ENCODE data around the gene UBASH3A.

Gene UBASH3A

DNA sequence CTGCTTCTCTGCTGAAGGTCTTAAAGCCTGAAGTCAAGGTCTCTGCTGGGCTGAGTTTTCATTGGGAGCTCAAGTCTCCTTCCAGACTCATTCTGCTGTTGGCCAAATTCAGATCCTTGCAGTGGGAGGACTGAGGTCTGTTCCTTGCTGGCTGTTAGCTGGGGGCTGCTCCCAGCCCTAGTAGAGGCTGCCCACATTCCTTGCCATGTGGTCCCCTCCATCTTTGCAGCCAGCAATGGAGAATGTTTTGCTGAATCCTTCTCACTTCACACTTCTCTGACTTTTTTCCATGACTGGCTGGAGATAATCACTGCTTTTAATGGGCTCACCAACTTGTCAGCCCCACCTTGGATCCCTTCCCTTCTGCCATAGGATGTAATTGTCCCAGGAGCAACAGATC is 33.2 kb downstream of the UBASH3A start:
- H3K36me3 ChIP-seq (ENCODE audit: insufficient read depth, low read depth, low read length), result no peaks in the 10 kb centered on the region

DNA sequence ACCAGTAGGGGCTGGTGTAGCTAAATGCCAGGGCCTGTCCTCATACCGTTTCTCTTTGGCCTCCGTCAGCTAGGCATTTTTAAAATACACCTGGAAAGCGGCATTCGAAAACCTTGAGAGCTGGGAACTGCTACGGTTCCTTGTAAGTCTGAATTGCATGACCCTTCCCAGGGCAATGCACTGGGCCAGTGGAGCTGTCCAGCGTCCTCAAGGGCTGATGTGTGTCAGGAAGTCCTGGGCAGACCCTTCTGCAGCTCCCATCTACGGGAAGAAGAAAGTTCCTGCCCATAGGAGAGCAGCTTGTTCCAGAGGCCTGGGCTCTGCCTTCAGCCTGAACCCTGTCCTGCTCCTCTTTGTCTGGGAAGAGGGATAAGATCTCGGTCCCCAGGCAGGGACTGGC is 34.1 kb downstream of the UBASH3A start:
- peaks cover 7% of the 10 kb centered on the region for H3K9me3 ChIP-seq (ENCODE audit: insufficient read depth, low read depth, low read length)
- no peak overlapping the region for H3K9ac ChIP-seq (ENCODE audit: low read depth, low read length)

More for the DNA sequence above, 33.2 kb downstream of the UBASH3A start:
- Histone ChIP-seq H3K4me1 (ENCODE audit: insufficient read depth, low read length) (no peaks in the 10 kb centered on the region), H3K9me3 (ENCODE audit: insufficient read depth, low read depth, low read length) (peaks cover 14% of the 10 kb centered on the region), H3K27me3 (ENCODE audit: insufficient read depth, low read length) (no peaks in the 10 kb centered on the region), H3K27ac (ENCODE audit: low read length) (no peak overlapping the region), H3K9ac (ENCODE audit: low read depth, low read length) (no peak overlapping the region), H3K4me3 (ENCODE audit: low read length) (no peak overlapping the region)

GRCh38 chr21:42438316-42439205 is 34.9 kb downstream of the UBASH3A start:
- Histone ChIP-seq H3K4me3 (ENCODE audit: low read length) (no peak overlapping the region), H3K9me3 (ENCODE audit: insufficient read depth, low read depth, low read length) (no peaks in the 10 kb centered on the region), H3K36me3 (ENCODE audit: insufficient read depth, low read depth, low read length) (no peaks in the 10 kb centered on the region), H3K4me1 (ENCODE audit: insufficient read depth, low read length) (no peaks in the 10 kb centered on the region), H3K9ac (ENCODE audit: low read depth, low read length) (no peak overlapping the region), H3K27ac (ENCODE audit: low read length) (no peak overlapping the region), H3K27me3 (ENCODE audit: insufficient read depth, low read length) (no peaks in the 10 kb centered on the region)

More for the DNA sequence above, 34.1 kb downstream of the UBASH3A start:
- Histone ChIP-seq H3K27me3 (ENCODE audit: insufficient read depth, low read length) (no peaks in the 10 kb centered on the region), H3K4me3 (ENCODE audit: low read length) (no peak overlapping the region), H3K36me3 (ENCODE audit: insufficient read depth, low read depth, low read length) (no peaks in the 10 kb centered on the region), H3K27ac (ENCODE audit: low read length) (no peak overlapping the region), H3K4me1 (ENCODE audit: insufficient read depth, low read length) (no peaks in the 10 kb centered on the region)

DNA sequence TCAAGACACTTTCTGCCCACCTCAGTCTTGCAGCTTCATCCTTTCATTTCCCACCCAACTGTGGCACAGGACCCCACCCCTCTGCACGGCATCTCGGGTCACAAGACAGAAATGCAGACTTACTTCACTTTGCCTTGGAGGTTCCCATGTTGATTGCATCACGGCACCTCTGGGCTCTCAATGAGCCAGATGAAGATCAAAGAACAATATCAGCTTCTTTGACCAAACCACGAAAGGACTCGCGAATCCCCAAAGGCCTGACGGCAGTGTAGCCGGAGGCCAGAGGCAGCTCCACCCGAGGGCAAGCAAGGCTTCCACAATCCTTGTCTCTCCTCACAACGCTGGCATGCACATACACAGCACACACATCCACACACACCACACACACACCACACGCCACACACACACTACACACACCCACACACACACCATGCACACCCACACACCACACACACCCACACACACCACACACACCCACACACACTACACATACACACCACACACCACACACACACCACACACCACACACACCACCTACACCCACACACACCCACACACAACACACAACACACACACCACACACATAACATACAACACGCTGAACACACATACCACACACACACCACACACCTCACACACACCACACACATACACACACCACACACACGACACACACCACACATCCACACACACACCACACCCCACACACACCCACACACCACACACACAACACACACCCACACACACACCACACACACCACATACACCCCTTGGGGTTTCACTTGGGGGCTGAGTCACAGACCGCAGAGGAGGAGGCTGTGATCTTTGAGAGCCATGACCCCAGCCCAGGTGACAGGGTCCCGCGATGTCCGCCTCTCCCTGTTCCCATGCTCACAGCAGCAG is 35.8 kb downstream of the UBASH3A start:
- Histone ChIP-seq H3K9me3 (ENCODE audit: insufficient read depth, low read depth, low read length) (no peaks in the 10 kb centered on the region), H3K27ac (ENCODE audit: low read length) (no peak overlapping the region), H3K9ac (ENCODE audit: low read depth, low read length) (no peak overlapping the region), H3K4me3 (ENCODE audit: low read length) (no peak overlapping the region), H3K36me3 (ENCODE audit: insufficient read depth, low read depth, low read length) (no peaks in the 10 kb centered on the region), H3K27me3 (ENCODE audit: insufficient read depth, low read length) (no peaks in the 10 kb centered on the region), H3K4me1 (ENCODE audit: insufficient read depth, low read length) (no peaks in the 10 kb centered on the region)

DNA sequence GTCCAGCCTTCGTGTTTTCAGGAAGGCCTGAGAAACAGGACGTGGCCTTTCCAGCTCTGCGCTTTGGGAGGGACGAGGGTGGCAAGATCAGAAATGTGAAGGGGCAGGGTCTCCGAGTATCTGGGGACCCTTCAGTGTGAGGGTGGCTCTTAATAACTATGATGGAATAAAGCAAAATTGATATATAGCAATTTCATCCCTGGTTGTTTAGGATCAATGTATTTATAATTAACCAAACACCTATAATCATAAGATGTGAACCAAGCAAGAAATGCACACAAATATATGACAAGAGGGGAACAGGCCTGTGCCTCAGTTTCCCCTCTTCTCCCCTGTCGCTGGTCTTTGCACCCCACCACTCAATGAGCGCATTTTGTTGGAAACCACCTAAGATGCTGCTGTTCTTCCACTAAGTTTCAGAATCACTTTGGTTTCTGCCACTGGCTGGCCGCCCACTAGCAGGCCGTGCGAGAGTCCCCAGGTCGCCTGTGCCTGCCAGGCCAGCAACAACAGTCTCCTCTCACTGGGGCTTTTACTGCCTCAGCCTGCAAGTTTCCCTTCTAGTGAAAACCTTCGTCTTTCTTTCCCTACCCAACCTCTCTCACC is 36.6 kb downstream of the UBASH3A start:
- Histone ChIP-seq H3K27me3 (ENCODE audit: insufficient read depth, low read length) (no peaks in the 10 kb centered on the region), H3K4me1 (ENCODE audit: insufficient read depth, low read length) (no peaks in the 10 kb centered on the region), H3K9me3 (ENCODE audit: insufficient read depth, low read depth, low read length) (no peaks in the 10 kb centered on the region), H3K4me3 (ENCODE audit: low read length) (no peak overlapping the region), H3K27ac (ENCODE audit: low read length) (no peak overlapping the region), H3K9ac (ENCODE audit: low read depth, low read length) (no peak overlapping the region), H3K36me3 (ENCODE audit: insufficient read depth, low read depth, low read length) (no peaks in the 10 kb centered on the region)

- no peaks in the 10 kb centered on the region for H3K4me1 ChIP-seq (ENCODE audit: insufficient read depth, low read length)
- H3K9me3 ChIP-seq (ENCODE audit: insufficient read depth, low read depth, low read length), result no peaks in the 10 kb centered on the region
- no peak overlapping the region for H3K27ac ChIP-seq (ENCODE audit: low read length)
- H3K36me3 ChIP-seq (ENCODE audit: insufficient read depth, low read depth, low read length), result no peaks in the 10 kb centered on the region
- no peak overlapping the region for H3K4me3 ChIP-seq (ENCODE audit: low read length)
- no peak overlapping the region for H3K9ac ChIP-seq (ENCODE audit: low read depth, low read length)
- no peaks in the 10 kb centered on the region for H3K27me3 ChIP-seq (ENCODE audit: insufficient read depth, low read length)
Measured at GRCh38 chr21:42441963-42442362, 38.3 kb downstream of the UBASH3A start.

GRCh38 chr21:42443181-42443785 is 39.6 kb downstream of the UBASH3A start:
- no peak overlapping the region for H3K4me3 ChIP-seq (ENCODE audit: low read length)
- no peaks in the 10 kb centered on the region for H3K36me3 ChIP-seq (ENCODE audit: insufficient read depth, low read depth, low read length)

GRCh38 chr21:42443876-42444744 is 40.4 kb downstream of the UBASH3A start:
- Histone ChIP-seq H3K9ac (ENCODE audit: low read depth, low read length) (no peak overlapping the region), H3K27me3 (ENCODE audit: insufficient read depth, low read length) (no peaks in the 10 kb centered on the region), H3K4me1 (ENCODE audit: insufficient read depth, low read length) (no peaks in the 10 kb centered on the region), H3K9me3 (ENCODE audit: insufficient read depth, low read depth, low read length) (no peaks in the 10 kb centered on the region), H3K4me3 (ENCODE audit: low read length) (no peak overlapping the region), H3K27ac (ENCODE audit: low read length) (no peak overlapping the region), H3K36me3 (ENCODE audit: insufficient read depth, low read depth, low read length) (no peaks in the 10 kb centered on the region)

More at GRCh38 chr21:42443181-42443785, 39.6 kb downstream of the UBASH3A start:
- Histone ChIP-seq H3K9ac (ENCODE audit: low read depth, low read length) (no peak overlapping the region), H3K4me1 (ENCODE audit: insufficient read depth, low read length) (no peaks in the 10 kb centered on the region), H3K27me3 (ENCODE audit: insufficient read depth, low read length) (no peaks in the 10 kb centered on the region), H3K9me3 (ENCODE audit: insufficient read depth, low read depth, low read length) (no peaks in the 10 kb centered on the region), H3K27ac (ENCODE audit: low read length) (no peak overlapping the region)

GRCh38 chr21:42444745-42445059 is 41.0 kb downstream of the UBASH3A start:
- H3K9me3 ChIP-seq (ENCODE audit: insufficient read depth, low read depth, low read length), result no peaks in the 10 kb centered on the region
- no peaks in the 10 kb centered on the region for H3K36me3 ChIP-seq (ENCODE audit: insufficient read depth, low read depth, low read length)
- no peak overlapping the region for H3K4me3 ChIP-seq (ENCODE audit: low read length)
- no peaks in the 10 kb centered on the region for H3K27me3 ChIP-seq (ENCODE audit: insufficient read depth, low read length)
- H3K9ac ChIP-seq (ENCODE audit: low read depth, low read length), result no peak overlapping the region
- H3K4me1 ChIP-seq (ENCODE audit: insufficient read depth, low read length), result no peaks in the 10 kb centered on the region; the same call in 1 of the 2 replicates
- H3K27ac ChIP-seq (ENCODE audit: low read length), result no peak overlapping the region

DNA sequence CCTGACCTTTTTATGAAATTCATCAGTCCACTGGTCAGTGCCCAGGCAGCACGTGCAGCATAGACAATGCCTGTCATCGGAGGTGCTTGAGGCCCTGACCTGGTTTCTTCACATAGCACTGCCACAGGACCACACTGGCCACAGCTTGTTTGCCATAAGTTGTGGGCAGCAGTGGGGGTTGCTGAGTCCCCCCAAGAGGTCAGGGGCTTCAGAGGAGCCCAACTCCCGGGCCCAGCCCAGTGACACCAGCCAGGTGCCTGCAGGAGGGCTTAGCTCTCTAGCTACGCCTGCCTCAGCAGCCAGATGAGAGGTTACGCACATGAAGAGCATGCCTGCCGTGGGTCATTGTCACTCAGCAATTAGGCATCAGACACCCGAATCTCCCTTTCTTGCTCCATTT is 41.6 kb downstream of the UBASH3A start:
- Histone ChIP-seq H3K9me3 (ENCODE audit: insufficient read depth, low read depth, low read length) (no peaks in the 10 kb centered on the region), H3K36me3 (ENCODE audit: insufficient read depth, low read depth, low read length) (no peaks in the 10 kb centered on the region), H3K4me3 (ENCODE audit: low read length) (no peak overlapping the region), H3K27ac (ENCODE audit: low read length) (no peak overlapping the region), H3K9ac (ENCODE audit: low read depth, low read length) (no peak overlapping the region), H3K4me1 (ENCODE audit: insufficient read depth, low read length) (no peaks in the 10 kb centered on the region; the same call in 1 of the 2 replicates), H3K27me3 (ENCODE audit: insufficient read depth, low read length) (no peaks in the 10 kb centered on the region)

All from iPS-20b (cell line).